GM19455 (cell line): ENCODE results near the gene LHCGR.
"Not testable (repeated sequence)": the region's sequence is repeated elsewhere in the genome, so short reads cannot be mapped to it uniquely, and the experiment has no call there.

Source experiments
- ATAC-seq: cut with Tn5 transposase; IDR thresholded peaks from one replicate; pipeline ENCODE4 v1.9.1; 2021; ENCODE audit not compliant: unreplicated experiment

The LHCGR gene

GRCh38 chr2:48711343-48711742 lies 44.2 kb downstream of the LHCGR start:
- ATAC-seq, result no peak

DNA sequence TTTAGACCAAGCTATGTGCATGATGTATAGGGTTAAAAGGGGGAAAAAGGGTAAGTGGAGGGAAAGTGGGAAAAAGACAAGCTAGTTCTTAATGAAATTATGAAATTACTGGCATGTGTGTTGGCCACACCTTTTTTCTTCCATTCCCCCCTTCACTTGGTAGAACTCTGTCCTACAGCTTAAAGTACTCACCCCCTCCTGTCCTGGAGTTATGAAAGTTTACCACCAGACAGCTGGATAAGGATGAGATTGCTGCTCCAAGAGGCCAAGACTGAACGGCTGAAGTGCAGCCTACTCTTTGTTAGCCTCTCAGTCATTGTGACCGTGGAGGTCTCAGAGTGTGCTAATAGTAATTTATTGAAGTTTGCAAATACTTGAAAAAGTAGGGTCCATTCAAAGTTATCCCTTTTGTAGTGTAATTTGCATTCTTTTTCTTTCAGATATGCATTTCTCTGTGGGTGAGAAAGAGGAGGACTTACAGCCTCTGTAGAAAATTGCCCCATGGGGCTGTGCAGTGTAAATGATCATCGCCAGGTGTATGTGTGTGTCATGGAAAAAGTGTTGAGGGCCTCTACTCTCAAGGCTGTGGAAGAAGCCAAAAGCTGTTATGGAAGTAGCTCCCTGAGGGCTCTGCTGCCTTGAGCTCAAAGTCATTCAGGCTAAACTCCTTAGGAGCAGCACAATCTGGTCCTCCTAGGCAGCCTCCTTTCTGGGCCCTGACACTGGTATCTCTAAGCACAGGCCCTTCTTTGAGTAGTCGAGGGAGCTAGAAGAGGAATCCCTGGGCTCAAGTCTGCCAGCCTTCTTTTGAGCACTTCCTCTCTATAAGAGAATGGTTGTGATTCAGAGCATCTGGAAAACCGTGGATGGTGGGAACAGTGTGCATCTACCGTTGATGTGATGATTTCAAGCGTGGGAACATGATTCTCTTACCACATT lies 46.2 kb downstream of the LHCGR start:
- ATAC-seq, result no peak

- no peak for ATAC-seq
These were observed 48.1 kb downstream of the LHCGR start for GRCh38 chr2:48707466-48707865.

GRCh38 chr2:48703621-48704020 lies 51.9 kb downstream of the LHCGR start:
- ATAC-seq, result not testable (repeated sequence)

GRCh38 chr2:48699348-48699930 lies 56.1 kb downstream of the LHCGR start:
- no peak for ATAC-seq

DNA sequence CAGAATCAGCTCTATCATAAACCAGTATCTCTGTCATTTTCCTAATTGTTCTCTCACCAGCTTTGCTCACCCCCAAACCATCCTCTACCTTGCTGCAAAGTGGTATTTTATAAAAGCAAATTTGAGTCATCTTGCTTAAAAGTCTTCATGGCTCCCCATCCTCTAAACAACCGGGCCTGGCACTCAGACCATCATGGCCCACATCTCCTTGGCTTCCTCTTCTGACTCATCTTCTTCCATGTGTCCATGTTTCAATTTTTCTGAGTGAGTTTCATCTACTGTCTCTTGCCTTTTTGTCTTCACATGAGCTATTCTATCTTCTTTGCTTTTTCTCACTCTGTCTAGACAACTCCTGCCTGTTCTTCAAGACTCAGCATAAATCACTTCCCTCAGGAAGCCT lies 58.6 kb downstream of the LHCGR start:
- no peak for ATAC-seq

GRCh38 chr2:48695991-48696390 lies 59.5 kb downstream of the LHCGR start:
- ATAC-seq, result no peak

- no peak for ATAC-seq
These were observed 61.4 kb downstream of the LHCGR start for GRCh38 chr2:48694149-48694548.

DNA sequence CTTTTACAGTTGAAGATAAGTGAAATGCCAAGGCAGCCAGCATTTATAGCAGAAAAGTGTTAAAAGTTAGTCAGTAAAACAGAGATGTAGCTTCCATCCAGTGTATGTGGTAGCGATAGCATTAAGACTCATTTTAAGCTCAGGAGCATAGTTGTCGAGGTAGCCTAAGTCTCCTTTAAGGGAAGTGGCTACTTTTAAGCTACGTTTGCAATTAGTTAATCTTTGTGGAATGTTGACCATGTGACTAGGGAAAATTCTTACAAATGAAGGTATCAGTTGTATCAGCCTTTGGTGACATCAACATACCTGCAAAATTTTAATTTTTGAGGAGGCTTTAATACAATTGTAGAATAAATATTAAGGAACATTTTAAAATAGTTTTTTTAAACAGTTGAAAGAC lies 61.9 kb downstream of the LHCGR start:
- ATAC-seq, result no peak

- ATAC-seq, result no peak
These were observed 62.5 kb downstream of the LHCGR start for GRCh38 chr2:48693066-48693465.

- ATAC-seq, result no peak
These were observed 63.4 kb downstream of the LHCGR start for GRCh38 chr2:48691935-48692691.

- ATAC-seq, result no peak
These were observed 70.4 kb downstream of the LHCGR start for GRCh38 chr2:48685126-48685525.

DNA sequence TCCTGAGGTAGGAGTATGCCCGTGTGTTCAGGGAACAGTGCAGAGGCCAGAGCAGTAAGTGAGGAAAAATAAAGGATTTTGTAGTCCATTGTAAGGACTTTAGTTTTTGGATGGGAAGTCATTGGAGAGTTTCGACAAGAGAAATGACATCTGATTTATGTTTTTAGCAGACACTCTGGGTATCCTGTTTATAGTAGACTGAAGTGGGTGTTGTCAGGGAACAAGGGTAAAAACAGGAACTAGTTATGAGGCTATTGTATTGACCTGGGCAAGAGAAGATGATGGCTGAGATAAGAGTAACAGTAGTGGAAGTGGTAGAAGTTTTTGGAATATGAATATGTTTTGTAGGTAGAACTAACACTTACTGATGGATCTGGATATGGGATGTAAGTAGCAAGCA lies 78.1 kb downstream of the LHCGR start:
- no peak for ATAC-seq

- ATAC-seq, result no peak
These were observed 80.6 kb downstream of the LHCGR start for GRCh38 chr2:48674933-48675332.

GRCh38 chr2:48673581-48673980 lies 81.9 kb downstream of the LHCGR start:
- ATAC-seq, result no peak

DNA sequence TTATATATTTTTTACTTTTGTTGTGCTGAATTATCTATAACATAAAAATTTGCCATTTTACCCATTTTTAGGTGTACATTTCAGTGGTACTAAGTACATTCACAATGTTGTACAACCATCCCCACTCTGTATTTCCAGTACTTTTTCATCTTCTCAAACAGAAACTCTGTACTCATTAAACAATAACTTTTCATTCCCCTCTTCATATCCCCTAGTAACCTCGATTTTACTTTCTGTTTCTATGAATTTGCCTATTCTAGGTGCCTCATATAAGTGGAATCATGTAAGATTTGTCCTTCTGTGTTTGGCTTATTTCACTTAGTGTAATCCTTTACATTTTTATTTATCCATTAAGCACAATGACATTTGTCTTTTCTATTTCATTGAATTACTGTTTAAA lies 86.5 kb downstream of the LHCGR start:
- no peak for ATAC-seq

- no peak for ATAC-seq
These were observed 104.2 kb downstream of the LHCGR start for GRCh38 chr2:48651158-48651790.

- ATAC-seq, result no peak
These were observed 117.3 kb downstream of the LHCGR start for GRCh38 chr2:48638261-48638660.
